Measurements from ENCODE around the gene ZWILCH.

DNA sequence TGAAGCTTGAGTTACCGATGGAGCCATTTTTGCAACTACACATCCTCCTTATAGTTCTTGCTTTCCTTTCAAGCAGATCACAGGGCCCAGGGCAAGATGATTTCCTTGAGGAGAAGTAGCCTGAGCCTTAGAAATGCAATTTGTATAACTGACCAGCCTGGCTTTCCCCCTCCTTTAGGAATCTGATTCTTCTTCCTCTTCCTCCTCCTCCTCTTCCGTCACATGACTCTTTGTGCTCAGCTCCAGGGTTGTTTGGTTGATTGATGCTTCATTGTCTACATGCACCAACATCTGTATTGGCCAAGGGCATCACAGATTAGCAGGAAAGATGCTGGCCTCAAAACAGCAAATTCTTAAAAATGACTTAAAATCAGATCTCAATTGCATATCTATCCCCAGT lies 10.9 kb upstream of the ZWILCH start:
- TF ChIP-seq, protein P1, sequence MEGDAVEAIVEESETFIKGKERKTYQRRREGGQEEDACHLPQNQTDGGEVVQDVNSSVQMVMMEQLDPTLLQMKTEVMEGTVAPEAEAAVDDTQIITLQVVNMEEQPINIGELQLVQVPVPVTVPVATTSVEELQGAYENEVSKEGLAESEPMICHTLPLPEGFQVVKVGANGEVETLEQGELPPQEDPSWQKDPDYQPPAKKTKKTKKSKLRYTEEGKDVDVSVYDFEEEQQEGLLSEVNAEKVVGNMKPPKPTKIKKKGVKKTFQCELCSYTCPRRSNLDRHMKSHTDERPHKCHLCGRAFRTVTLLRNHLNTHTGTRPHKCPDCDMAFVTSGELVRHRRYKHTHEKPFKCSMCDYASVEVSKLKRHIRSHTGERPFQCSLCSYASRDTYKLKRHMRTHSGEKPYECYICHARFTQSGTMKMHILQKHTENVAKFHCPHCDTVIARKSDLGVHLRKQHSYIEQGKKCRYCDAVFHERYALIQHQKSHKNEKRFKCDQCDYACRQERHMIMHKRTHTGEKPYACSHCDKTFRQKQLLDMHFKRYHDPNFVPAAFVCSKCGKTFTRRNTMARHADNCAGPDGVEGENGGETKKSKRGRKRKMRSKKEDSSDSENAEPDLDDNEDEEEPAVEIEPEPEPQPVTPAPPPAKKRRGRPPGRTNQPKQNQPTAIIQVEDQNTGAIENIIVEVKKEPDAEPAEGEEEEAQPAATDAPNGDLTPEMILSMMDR (IDR thresholded peaks at IDR 0.05; ENCODE audit: low read depth, low read length) = no peak
- no peak for TF ChIP-seq EZH2phosphoT487 (IDR thresholded peaks at IDR 0.05; ENCODE audit: low read depth)
